HUDEP-2 (cell line): Measurements from ENCODE around the gene SCEL.

ENCODE experiments used
- DNase-seq, 76 experiments: peaks; one replicate each; lab custom pipeline; 2025; ENCODE audit not compliant: unreplicated experiment in 76 of 76; lab: John Stamatoyannopoulos, UW

Gene SCEL

GRCh38 chr13:77521194-77521593, 14.3 kb upstream of the SCEL start:
- no peak for DNase-seq

DNA sequence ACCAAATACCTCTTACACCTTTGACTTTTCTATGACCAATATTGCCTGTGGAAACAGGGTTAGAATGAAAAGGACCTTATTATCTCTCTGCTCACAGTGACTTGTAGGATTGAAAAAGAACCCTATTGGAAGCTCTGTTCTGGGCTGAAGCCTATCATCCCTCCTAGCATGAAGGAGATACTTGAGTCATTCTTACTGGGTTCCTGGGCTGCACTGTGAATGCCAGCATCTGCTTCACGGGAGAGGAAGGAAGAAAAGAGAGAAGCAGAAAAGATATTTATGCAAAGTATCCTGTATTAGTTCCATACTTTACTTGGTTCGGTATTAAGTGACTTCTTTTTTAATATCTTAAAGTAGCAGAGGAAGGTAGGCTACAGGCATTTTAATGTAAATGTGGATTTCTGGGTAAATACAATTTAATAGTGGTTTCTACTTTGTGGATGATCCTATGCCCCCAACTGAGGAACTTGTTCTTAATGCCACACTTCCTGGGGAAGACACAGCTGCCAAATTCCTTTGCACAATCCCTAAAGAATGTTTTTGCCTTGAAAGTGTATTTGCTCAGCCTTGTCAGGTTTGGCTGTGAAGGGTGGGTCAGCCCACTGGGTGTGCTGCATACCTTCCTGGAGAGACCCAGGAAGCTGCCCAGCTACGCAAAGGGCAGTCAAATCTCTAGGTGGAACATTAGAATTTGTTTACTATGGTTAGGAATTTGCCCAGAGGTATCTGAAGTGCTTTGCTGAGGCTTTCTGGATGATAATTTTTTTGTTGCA, 13.7 kb upstream of the SCEL start:
- no peak for DNase-seq

GRCh38 chr13:77522444-77522843, 13.1 kb upstream of the SCEL start:
- DNase-seq: no peak

GRCh38 chr13:77523386-77523785, 12.1 kb upstream of the SCEL start:
- DNase-seq: no peak

GRCh38 chr13:77523834-77524728, 11.4 kb upstream of the SCEL start:
- no peak for DNase-seq

GRCh38 chr13:77528414-77528813, 7.1 kb upstream of the SCEL start:
- DNase-seq: no peak

DNA sequence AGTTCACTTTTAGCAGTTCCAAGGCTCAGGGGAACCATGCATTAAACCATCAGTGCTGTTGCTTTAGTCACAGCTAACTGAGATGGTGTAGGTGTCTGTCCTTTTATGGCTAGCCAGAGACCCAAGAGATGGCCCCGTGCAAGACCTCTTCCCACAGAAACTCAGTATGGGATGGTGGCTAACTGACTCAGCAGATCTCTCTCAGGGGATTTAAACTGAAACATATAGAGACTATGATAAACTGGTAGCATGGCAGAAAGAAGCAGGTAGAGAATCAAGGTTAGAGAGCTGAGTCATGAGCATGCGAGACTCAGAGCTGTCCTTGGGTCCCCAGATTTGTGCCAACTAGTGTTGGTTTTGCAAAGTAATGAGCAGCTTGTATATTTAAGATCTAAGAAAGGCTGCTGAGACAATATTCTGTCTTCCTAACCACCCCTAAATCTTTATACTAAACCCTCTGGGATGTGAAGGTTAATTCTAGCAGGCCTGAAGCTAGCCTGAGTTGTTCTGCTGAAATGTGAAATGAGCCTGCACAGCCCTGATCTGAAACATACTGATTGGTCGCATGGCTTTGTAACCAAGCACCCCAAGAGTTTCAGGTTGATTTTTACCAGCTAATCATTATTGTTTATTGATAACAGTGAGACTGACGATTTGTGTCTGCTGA, 6.5 kb upstream of the SCEL start:
- DNase-seq: no peak

- no peak for DNase-seq
Observed at GRCh38 chr13:77529501-77529840, 6.0 kb upstream of the SCEL start.

- no peak for DNase-seq
Observed at GRCh38 chr13:77530875-77531274, 4.6 kb upstream of the SCEL start.

- no peak for DNase-seq
Observed at GRCh38 chr13:77532983-77533382, 2.5 kb upstream of the SCEL start.

DNA sequence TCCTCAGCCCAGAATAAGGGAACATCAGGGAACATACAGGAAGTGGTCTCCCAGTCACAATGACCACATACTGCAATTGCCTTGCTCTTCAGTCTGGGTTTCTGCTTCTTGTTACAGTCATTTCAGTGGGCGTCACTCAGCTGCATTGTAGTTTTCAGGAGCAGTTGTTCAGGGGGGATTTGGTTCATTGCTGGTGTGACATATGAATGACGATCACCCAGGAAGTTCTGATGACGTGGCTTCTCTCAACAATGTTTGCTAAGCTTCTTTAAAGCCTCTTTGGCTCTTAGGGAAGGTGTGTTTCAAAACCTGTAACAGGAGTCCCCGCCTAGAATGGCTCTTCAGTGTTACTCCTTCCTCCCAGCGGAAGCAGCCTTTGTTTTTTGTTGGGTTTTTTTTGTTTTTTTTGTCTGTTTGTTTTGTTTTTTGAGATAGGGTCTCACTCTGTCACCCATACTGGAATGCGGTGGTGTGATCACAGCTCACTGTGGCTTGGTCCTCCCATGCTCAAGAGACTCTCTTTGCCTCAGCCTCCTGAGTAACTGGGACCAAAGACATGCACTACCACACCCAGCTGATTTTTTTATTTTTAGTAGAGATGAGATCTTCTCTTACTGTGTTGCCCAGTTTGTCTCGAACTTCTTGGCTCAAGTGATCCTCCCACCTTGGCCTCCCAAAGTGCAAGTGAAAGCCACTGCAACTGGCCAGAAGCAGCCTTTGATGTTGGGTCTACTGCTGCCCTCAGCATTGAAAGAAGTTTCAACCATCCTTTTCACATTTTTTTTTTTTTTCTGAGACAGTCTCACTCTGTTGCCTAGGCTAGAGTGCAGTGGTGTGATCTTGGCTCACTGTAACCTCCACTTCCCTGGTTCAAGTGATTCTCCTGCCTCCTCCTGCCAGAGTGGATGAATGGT, 1.4 kb upstream of the SCEL start:
- DNase-seq: no peak

DNA sequence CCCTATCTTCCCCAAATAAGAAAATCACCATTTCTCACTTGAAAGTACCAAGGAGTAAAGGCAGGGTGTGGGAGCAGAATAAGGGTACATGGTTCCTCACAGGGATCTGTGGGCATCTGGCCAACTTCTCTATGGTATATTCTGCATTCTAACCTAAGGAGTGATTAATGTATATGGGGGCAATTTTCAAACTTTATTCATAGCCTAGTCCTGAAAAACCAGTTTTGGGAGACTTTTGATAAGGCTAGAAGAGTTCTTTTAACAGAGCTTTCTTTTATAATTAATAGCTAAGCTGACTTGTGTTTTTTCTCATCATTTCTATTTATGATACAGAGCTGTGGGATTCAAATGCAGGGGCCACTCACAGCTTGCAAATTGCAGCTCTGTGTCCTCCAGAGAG, 852 bp downstream of the SCEL start:
- DNase-seq: no peak

GRCh38 chr13:77537289-77537919, 1.9 kb downstream of the SCEL start:
- no peak for DNase-seq

GRCh38 chr13:77543711-77544110, 8.2 kb downstream of the SCEL start:
- DNase-seq: no peak

DNA sequence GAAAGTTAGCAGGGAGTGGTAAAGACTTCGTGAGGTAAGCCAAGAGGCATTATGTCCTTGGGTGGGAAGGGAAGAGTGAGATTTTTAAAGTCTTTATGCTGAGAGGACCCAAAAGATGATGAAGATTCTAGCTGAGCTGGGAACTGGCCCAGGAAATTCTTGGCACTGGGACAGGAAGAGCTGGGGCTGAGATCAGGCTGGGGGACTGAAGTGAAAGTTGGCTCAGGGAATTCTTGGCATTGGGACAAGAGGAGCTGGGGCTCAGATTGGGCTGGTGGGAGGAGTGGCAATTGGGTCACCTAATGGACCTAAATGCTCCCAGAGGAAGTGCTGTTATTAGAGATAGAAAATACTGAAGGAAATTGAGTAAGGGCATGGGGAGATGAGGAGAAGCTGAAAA, 8.8 kb downstream of the SCEL start:
- DNase-seq: no peak

DNA sequence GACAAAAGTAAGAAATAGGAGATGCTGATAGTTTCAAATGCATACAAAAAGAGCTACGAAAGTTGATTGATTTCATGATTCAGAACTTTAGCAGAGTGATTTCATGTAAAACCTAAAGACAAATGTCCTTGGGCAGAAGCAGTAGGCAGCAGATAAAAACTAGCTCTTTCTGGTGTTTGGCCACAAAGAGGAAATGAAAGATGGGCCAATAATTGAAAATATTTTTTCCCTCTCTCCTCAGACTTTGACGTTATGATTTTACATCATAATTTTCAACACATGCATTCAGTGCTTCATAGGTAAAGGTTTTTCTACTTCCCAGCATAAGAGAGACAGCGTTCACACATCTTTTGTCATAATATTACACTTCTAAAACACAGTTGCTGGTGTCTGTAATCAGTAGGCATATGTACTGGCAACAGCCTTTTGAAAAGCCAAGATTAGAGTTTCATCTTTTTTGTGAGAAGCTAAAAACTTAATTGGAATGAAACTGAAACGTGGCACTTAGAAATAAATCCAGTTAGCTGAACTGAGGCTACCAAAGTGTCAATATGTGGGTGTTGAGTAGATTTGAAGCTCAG, 9.3 kb downstream of the SCEL start:
- no peak for DNase-seq

DNA sequence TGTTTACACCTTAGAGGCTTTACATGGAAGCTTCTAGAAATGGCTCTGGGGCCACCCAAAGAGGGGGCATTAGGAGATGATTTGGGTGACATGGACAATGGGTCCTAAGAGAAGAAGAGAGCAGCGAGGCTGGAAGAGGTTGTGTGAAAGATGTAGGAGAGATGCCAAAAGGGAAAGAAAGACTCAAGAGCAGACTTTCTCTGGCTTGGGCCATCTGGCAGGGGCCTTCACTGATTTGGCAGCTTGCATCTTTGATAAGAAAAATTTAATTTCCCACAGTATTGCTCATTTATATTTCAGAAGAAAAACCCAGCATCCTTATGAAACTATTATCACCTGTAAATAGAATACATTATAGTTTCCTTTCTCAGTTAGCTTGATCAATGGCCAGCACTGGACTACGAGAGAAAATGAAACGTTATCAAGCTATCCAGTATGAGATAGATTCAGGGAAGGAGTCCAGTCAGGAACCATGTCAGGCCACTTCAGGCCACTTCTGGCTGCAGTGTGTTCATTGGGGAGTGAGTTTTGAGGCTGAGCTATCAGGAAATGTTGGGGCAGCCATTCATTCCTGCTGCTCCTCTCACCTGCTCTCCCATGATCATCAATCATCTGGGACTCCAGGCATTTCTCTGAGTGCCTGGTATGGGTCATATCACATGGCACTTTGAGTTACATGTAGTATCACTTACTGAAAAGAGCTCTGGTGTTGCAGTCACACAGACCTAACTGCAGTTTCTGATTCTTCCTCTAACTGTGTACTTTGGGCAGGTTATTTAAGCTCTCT, 10.3 kb downstream of the SCEL start:
- DNase-seq: no peak

- no peak for DNase-seq
Observed at GRCh38 chr13:77548095-77548494, 12.6 kb downstream of the SCEL start.

DNA sequence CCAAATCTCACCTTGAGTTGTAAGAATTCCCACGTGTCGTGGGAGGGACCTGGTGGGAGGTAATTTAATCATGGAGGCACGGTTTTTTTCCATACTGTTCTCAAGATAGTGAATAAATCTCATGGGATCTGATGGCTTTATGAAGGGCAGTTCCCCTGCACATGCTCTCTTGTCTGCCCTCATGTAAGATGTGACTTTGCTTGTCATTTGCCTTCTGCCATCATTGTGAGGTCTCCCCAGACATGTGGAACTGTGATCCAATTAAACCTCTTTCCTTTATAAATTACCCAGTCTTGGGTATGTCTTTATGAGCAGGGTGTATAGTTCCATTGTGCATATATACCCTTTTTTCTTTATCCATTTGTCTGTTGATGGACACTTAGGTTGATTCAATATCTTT, 13.1 kb downstream of the SCEL start:
- DNase-seq: no peak
